Esophagus squamous epithelium (tissue), 5 donors: ENCODE data around the gene SAMD5. TPM values are rescaled to one million over a fixed set of nuclear protein-coding genes. Genes with fewer than 3 reads are reported as not detected.

Experiments used
- DNase-seq: peaks from one replicate; lab custom pipeline; 2025; lab: John Stamatoyannopoulos, UW
- H3K27ac ChIP-seq, 4 donors: fragments of 200-600 bp; sonication (generic); one replicate each; pipeline ENCODE4 v1.5.1; 2016 to 2019; ENCODE audit warnings: mild to moderate bottlenecking in 1 of 4
- H3K27me3 ChIP-seq, 4 donors: fragments of 200-600 bp; sonication (generic); 1 replicate in 3 of 4; 2 replicates in 1 of 4; pipeline versions ENCODE4 v1.5.1 to v1.6.0; 2017 to 2021; ENCODE audit warnings: antibody characterized with exemption in 1 of 4
- H3K36me3 ChIP-seq, 3 donors: fragments of 200-600 bp; sonication (generic); one replicate each; pipeline ENCODE4 v1.5.1; 2016 to 2019
- H3K4me1 ChIP-seq, 3 donors: fragments of 200-600 bp; sonication (generic); one replicate each; pipeline ENCODE4 v1.5.1; 2017 to 2019
- H3K4me3 ChIP-seq, 4 donors: fragments of 200-600 bp; sonication (generic); 1 replicate in 3 of 4; 2 replicates in 1 of 4; pipeline ENCODE4 v1.5.1; 2016 to 2019; ENCODE audit warnings: mild to moderate bottlenecking in 2 of 4, moderate library complexity in 1 of 4
- H3K9me3 ChIP-seq, 3 donors: fragments of 200-600 bp; sonication (generic); one replicate each; pipeline ENCODE4 v1.5.1; 2016 to 2019
- POLR2A ChIP-seq, 4 donors: fragments of 450-650 bp; IDR thresholded peaks; one replicate each; pipeline ENCODE4 v1.6.1; 2017; ENCODE audit warnings: antibody characterized with exemption in 4 of 4, mild to moderate bottlenecking in 4 of 4, moderate library complexity in 3 of 4
- WGBS, 2 donors: methylation state at CpG; one replicate each; pipeline ENCODE4 v1.1.5; 2018; 5-methylcytosine and 5-hydroxymethylcytosine counted together
- intact Hi-C: fragments of 100-400 bp; cut with DNase I; formaldehyde crosslinking; loops from one replicate; pipeline ENCODE4 v1.15.0; 2022
- total RNA-seq, 4 donors: library from RNA; depleted of rRNA; stranded (reverse); fragments of >200 nt; gene quantifications; one replicate each; pipeline ENCODE4 v1.1.0, GENCODE V29; 2016
- TF ChIP-seq, protein P1 (sequence below), 6 experiments: fragments of 450-650 bp in 4 of 6; fragments of 200-600 bp in 2 of 6; sonication (generic) in 2 of 6; IDR thresholded peaks; one replicate each; pipeline ENCODE4 v1.5.1; 2016 to 2019; ENCODE audit warnings: antibody characterized with exemption in 6 of 6, mild to moderate bottlenecking in 4 of 6, moderate library complexity in 4 of 6
- donor health status: DM: yes; HTN: yes; CAD: no.

Gene SAMD5
- total RNA-seq, 4 donors from 2014 or later = 6.9 to 16.2 (median 12.7) TPM

DNA sequence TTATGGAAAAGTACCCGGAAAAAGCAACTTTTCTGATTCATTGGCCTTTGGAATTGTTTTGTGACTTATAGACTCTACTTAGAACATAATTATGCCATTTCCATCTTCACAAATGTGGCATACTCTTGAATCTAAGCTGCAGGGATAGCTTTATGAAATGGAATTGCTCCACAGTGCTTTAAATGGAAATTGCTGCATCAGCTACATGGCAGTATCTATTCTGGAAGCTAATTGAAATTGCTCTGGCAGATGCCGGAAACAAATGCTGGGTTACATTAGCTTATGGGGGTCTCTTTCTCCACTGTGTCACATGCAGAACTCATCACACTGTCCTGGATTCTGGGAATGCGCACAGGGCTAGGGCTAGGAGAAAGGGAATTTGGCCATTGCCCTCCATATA is 108.9 kb downstream of the SAMD5 start:
- Histone ChIP-seq H3K36me3 (no peaks in the 10 kb centered on the region), H3K9me3 (no peaks in the 10 kb centered on the region), H3K4me1 (no peaks in the 10 kb centered on the region), H3K27ac (no peak overlapping the region), H3K27me3 (no peaks in the 10 kb centered on the region), H3K4me3 (no peak overlapping the region)
- no peak for TF ChIP-seq POLR2A (IDR thresholded peaks at IDR 0.05)
- TF ChIP-seq, protein P1, sequence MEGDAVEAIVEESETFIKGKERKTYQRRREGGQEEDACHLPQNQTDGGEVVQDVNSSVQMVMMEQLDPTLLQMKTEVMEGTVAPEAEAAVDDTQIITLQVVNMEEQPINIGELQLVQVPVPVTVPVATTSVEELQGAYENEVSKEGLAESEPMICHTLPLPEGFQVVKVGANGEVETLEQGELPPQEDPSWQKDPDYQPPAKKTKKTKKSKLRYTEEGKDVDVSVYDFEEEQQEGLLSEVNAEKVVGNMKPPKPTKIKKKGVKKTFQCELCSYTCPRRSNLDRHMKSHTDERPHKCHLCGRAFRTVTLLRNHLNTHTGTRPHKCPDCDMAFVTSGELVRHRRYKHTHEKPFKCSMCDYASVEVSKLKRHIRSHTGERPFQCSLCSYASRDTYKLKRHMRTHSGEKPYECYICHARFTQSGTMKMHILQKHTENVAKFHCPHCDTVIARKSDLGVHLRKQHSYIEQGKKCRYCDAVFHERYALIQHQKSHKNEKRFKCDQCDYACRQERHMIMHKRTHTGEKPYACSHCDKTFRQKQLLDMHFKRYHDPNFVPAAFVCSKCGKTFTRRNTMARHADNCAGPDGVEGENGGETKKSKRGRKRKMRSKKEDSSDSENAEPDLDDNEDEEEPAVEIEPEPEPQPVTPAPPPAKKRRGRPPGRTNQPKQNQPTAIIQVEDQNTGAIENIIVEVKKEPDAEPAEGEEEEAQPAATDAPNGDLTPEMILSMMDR (IDR thresholded peaks at IDR 0.05) = no peak
- DNase-seq = no peak
- intact Hi-C loops = no loop called here
- 89 to 93% methylated on average over 3 of the region's 3 CpGs for WGBS, 2 donors

GRCh38 chr6:147618457-147618856 is 110.0 kb downstream of the SAMD5 start:
- TF ChIP-seq POLR2A (IDR thresholded peaks at IDR 0.05) = no peak
- TF ChIP-seq, protein P1 (IDR thresholded peaks at IDR 0.05) = no peak
- Histone ChIP-seq H3K4me3 (no peak overlapping the region), H3K27me3 (no peaks in the 10 kb centered on the region), H3K27ac (no peak overlapping the region), H3K4me1 (no peaks in the 10 kb centered on the region), H3K9me3 (no peaks in the 10 kb centered on the region), H3K36me3 (no peaks in the 10 kb centered on the region)
- intact Hi-C loops = no loop called here
- WGBS, 2 donors = 95 to 96% methylated on average over 6 of the region's 6 CpGs
- no peak for DNase-seq

DNA sequence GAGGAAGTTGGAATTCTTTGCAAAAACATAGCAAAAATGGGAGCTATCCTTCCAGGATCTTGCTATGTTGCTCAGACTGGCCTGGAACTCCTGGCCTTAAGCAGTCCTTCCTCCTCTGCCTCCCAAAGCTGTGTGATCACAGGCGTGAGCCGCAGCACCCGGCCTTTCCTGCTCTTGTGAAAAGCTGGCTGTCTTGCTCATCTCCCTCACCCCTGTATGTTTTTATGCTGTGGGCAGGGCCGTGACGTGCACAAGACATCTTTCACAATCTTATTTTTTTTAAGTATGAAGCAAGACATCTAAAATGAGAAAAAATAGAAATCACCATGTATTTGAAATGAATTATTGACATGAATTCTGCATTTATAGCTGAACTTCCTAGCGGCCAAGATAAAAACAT is 110.4 kb downstream of the SAMD5 start:
- no peak for DNase-seq
- H3K4me1 ChIP-seq = no peaks in the 10 kb centered on the region
- no peaks in the 10 kb centered on the region for H3K9me3 ChIP-seq
- H3K27ac ChIP-seq = no peak overlapping the region
- no peak for TF ChIP-seq POLR2A (IDR thresholded peaks at IDR 0.05)
- TF ChIP-seq, protein P1 (IDR thresholded peaks at IDR 0.05) = no peak
- H3K27me3 ChIP-seq = no peaks in the 10 kb centered on the region
- H3K4me3 ChIP-seq = no peak overlapping the region
- WGBS, 2 donors = 76 to 78% methylated on average over 6 of the region's 6 CpGs
- H3K36me3 ChIP-seq = no peaks in the 10 kb centered on the region
- intact Hi-C loops = no loop called here
